ENCODE measurements around the gene DRAP1. TPM values are rescaled to one million over a fixed set of nuclear protein-coding genes. Genes with fewer than 3 reads are reported as not detected.

The DRAP1 gene
- total and polyA plus RNA-seq, 9 of the 15 experiments (the other 6 are each of a cell fraction or from before 2014, with no cell fraction given) = 9.6 to 200 (median 92.9) TPM

GRCh38 chr11:65899356-65900124 lies 19.7 kb upstream of the DRAP1 start (continued):
- TF ChIP-seq ZBTB11 (CRISPR knock-in tag; IDR thresholded peaks at IDR 0.05) (peak in 1 of 3 experiments; percentile 51; a peak in 1 of 6 replicates), BCOR (IDR thresholded peaks at IDR 0.05) (peak; percentile 57; the same call in 1 of the 2 replicates), ZNF408 (CRISPR knock-in tag; IDR thresholded peaks at IDR 0.05; ENCODE audit: low read depth) (no peak), RB1 (IDR thresholded peaks at IDR 0.05; ENCODE audit: low read depth) (no peak; the same call in 1 of the 2 replicates), ELF2 (CRISPR knock-in tag; IDR thresholded peaks at IDR 0.05) (0 out of 2 replicates have a peak, but pooled peaks have one; percentile 56), HMBOX1 (IDR thresholded peaks at IDR 0.05) (no peak), RFX5 (IDR thresholded peaks at IDR 0.05; ENCODE audit: low read depth, low read length) (no peak), NFATC3 (IDR thresholded peaks at IDR 0.05) (no peak), ADNP (tag; IDR thresholded peaks at IDR 0.05) (no peak), EHMT2 (IDR thresholded peaks at IDR 0.05) (no peak), GATA2 (CRISPR knock-in tag; IDR thresholded peaks at IDR 0.05) (no peak), MAX (CRISPR knock-in tag; IDR thresholded peaks at IDR 0.05) (peak; percentile 97), PCBP2 (IDR thresholded peaks at IDR 0.05; ENCODE audit: low read depth, low read length, poor library complexity, severe bottlenecking) (no peak), ESRRA (IDR thresholded peaks at IDR 0.05; ENCODE audit: borderline replicate concordance, low read depth) (peak; percentile 65), ARID4B (CRISPR knock-in tag; IDR thresholded peaks at IDR 0.05) (peak; percentile 88), BRD9 (IDR thresholded peaks at IDR 0.05; ENCODE audit: low read depth, partially characterized antibody) (peak; percentile 34), SP2 (IDR thresholded peaks at IDR 0.05; ENCODE audit: extremely low read depth, low read depth, low read length, poor library complexity, severe bottlenecking) (no peak), ZNF445 (CRISPR knock-in tag; IDR thresholded peaks at IDR 0.05; ENCODE audit: low read depth) (no peak), CBX5 (IDR thresholded peaks at IDR 0.05; ENCODE audit: borderline replicate concordance, low read depth) (no peak)
